HL-60 (cell line): Measurements from ENCODE around the gene RAD18.
A peak's percentile ranks its signal among the peaks of the same experiment; 100 is the strongest.

ENCODE experiments used
- DNase-seq, 2 experiments: peaks; one replicate each; pipeline ENCODE4 v3.0.0-alpha.2; 2010 to 2020; ENCODE audit warnings: low read depth in 1 of 2, low spot score in 1 of 2
- H3K27ac ChIP-seq: fragments of 250-450 bp; sonication (Bioruptor Pico); replicated peaks from 2 replicates; pipeline ENCODE4 v1.5.1; 2020; ENCODE audit warnings: mild to moderate bottlenecking, moderate library complexity
- H3K27me3 ChIP-seq: fragments of 250-450 bp; sonication (Bioruptor Pico); 2 replicates; pipeline ENCODE4 v1.5.1; 2021; ENCODE audit warnings: mild to moderate bottlenecking, moderate library complexity; ENCODE audit not compliant: insufficient read depth, poor library complexity, severe bottlenecking
- H3K4me3 ChIP-seq: replicated peaks from 2 replicates; pipeline ENCODE4 v1.5.1; 2011; ENCODE audit warnings: mild to moderate bottlenecking, control low read depth, low read length; ENCODE audit not compliant: insufficient read depth
- CTCF ChIP-seq: IDR thresholded peaks from one replicate; pipeline ENCODE4 v1.5.1; 2011; ENCODE audit warnings: low read length, control low read depth, inconsistent platforms; ENCODE audit not compliant: insufficient read depth
- GABPA ChIP-seq: IDR thresholded peaks from 2 replicates; pipeline ENCODE4 v1.6.1; 2012; ENCODE audit warnings: low read depth
- POLR2AphosphoS5 ChIP-seq: IDR thresholded peaks from 2 replicates; pipeline ENCODE4 v1.6.1; 2012; ENCODE audit warnings: low read depth
- REST ChIP-seq: IDR thresholded peaks from 2 replicates; pipeline ENCODE4 v1.6.1; 2012; ENCODE audit warnings: low read depth; ENCODE audit not compliant: insufficient replicate concordance
- SPI1 ChIP-seq: IDR thresholded peaks from 2 replicates; pipeline ENCODE4 v1.6.1; 2012; ENCODE audit warnings: low read depth, mild to moderate bottlenecking, borderline replicate concordance

RAD18 gene

GRCh38 chr3:8964436-8965370, 1.4 kb upstream of the RAD18 start:
- TF ChIP-seq REST (no peak), POLR2AphosphoS5 (no peak), GABPA (no peak), SPI1 (no peak), CTCF (no peak)
- no peak for DNase-seq
- H3K27me3 ChIP-seq = no peaks in the 10 kb centered on the region
- H3K27ac ChIP-seq = no peak overlapping the region
- H3K4me3 ChIP-seq = no peak overlapping the region

GRCh38 chr3:8962226-8962861, 928 bp downstream of the RAD18 start:
- H3K27me3 ChIP-seq = no peaks in the 10 kb centered on the region
- peak overlapping the region; percentile 81 for H3K4me3 ChIP-seq
- TF ChIP-seq SPI1 = no peak
- TF ChIP-seq CTCF = no peak
- TF ChIP-seq POLR2AphosphoS5 = no peak
- no peak for TF ChIP-seq REST
- no peak for TF ChIP-seq GABPA
- DNase-seq = no peak
- peak overlapping the region; percentile 67 for H3K27ac ChIP-seq

- TF ChIP-seq SPI1 (peak; percentile 49; the same call in 1 of the 2 replicates), CTCF (no peak), GABPA (no peak)
- DNase-seq = peak in 1 of 2 experiments; percentile 62
These were observed 3.6 kb downstream of the RAD18 start for GRCh38 chr3:8959668-8960067.

More at GRCh38 chr3:8959668-8960067, 3.6 kb downstream of the RAD18 start:
- no peak overlapping the region for H3K4me3 ChIP-seq
- H3K27me3 ChIP-seq = no peaks in the 10 kb centered on the region
- no peak overlapping the region for H3K27ac ChIP-seq
